ENCODE measurements around the gene ADAMTS6. TPM values are rescaled to one million over a fixed set of nuclear protein-coding genes. Genes with fewer than 3 reads are reported as not detected.
A peak's percentile ranks its signal among the peaks of the same experiment; 100 is the strongest.

The ADAMTS6 gene
- total RNA-seq, 1 donor from 2014 or later: 17.6 TPM

GRCh38 chr5:65412842-65413241, 68.9 kb downstream of the ADAMTS6 start:
- H3K36me3 ChIP-seq (ENCODE audit: control insufficient read depth, insufficient read depth, low read length): no peaks in the 10 kb centered on the region
- H3K27me3 ChIP-seq (ENCODE audit: control insufficient read depth, insufficient read depth, low read length): no peaks in the 10 kb centered on the region
- TF ChIP-seq CTCF (IDR thresholded peaks at IDR 0.05; ENCODE audit: insufficient read depth, low read length, severe bottlenecking): no peak
- DNase-seq (ENCODE audit: low read depth) (no peak), FAIRE-seq (no peak)
- no peak overlapping the region for H3K4me3 ChIP-seq (ENCODE audit: low read depth, low read length)

GRCh38 chr5:65411356-65411755, 70.4 kb downstream of the ADAMTS6 start:
- DNase-seq (ENCODE audit: low read depth): no peak
- TF ChIP-seq CTCF (IDR thresholded peaks at IDR 0.05; ENCODE audit: insufficient read depth, low read length, severe bottlenecking): no peak
- FAIRE-seq: no peak

GRCh38 chr5:65395526-65396155, 86.1 kb downstream of the ADAMTS6 start:
- DNase-seq (ENCODE audit: low read depth): peak; percentile 15
- H3K4me3 ChIP-seq (ENCODE audit: low read depth, low read length): no peak overlapping the region
- no peaks in the 10 kb centered on the region for H3K27me3 ChIP-seq (ENCODE audit: control insufficient read depth, insufficient read depth, low read length)
- FAIRE-seq: no peak
- H3K36me3 ChIP-seq (ENCODE audit: control insufficient read depth, insufficient read depth, low read length): no peaks in the 10 kb centered on the region
- no peak for TF ChIP-seq CTCF (IDR thresholded peaks at IDR 0.05; ENCODE audit: insufficient read depth, low read length, severe bottlenecking)

More at GRCh38 chr5:65411356-65411755, 70.4 kb downstream of the ADAMTS6 start:
- H3K36me3 ChIP-seq (ENCODE audit: control insufficient read depth, insufficient read depth, low read length): no peaks in the 10 kb centered on the region
- H3K27me3 ChIP-seq (ENCODE audit: control insufficient read depth, insufficient read depth, low read length): no peaks in the 10 kb centered on the region
- H3K4me3 ChIP-seq (ENCODE audit: low read depth, low read length): no peak overlapping the region

- DNase-seq (ENCODE audit: low read depth): no peak
- H3K4me3 ChIP-seq (ENCODE audit: low read depth, low read length): no peak overlapping the region
- H3K36me3 ChIP-seq (ENCODE audit: control insufficient read depth, insufficient read depth, low read length): no peaks in the 10 kb centered on the region
- H3K27me3 ChIP-seq (ENCODE audit: control insufficient read depth, insufficient read depth, low read length): no peaks in the 10 kb centered on the region
- no peak for TF ChIP-seq CTCF (IDR thresholded peaks at IDR 0.05; ENCODE audit: insufficient read depth, low read length, severe bottlenecking)
- no peak for FAIRE-seq
Observed at GRCh38 chr5:65394087-65394486, 87.6 kb downstream of the ADAMTS6 start.

GRCh38 chr5:65391591-65391990, 90.1 kb downstream of the ADAMTS6 start:
- FAIRE-seq (no peak), DNase-seq (ENCODE audit: low read depth) (no peak)
- no peaks in the 10 kb centered on the region for H3K27me3 ChIP-seq (ENCODE audit: control insufficient read depth, insufficient read depth, low read length)

More at GRCh38 chr5:65391591-65391990, 90.1 kb downstream of the ADAMTS6 start:
- Histone ChIP-seq H3K4me3 (ENCODE audit: low read depth, low read length) (no peak overlapping the region), H3K36me3 (ENCODE audit: control insufficient read depth, insufficient read depth, low read length) (no peaks in the 10 kb centered on the region)
- TF ChIP-seq CTCF (IDR thresholded peaks at IDR 0.05; ENCODE audit: insufficient read depth, low read length, severe bottlenecking): no peak

All from bronchial epithelial cell (primary cell).